Mesenteric fat pad (tissue), 1 donor: ENCODE data around the gene MRC2. TPM values are rescaled to one million over a fixed set of nuclear protein-coding genes. Genes with fewer than 3 reads are reported as not detected.
"Not testable (repeated sequence)": the region's sequence is repeated elsewhere in the genome, so short reads cannot be mapped to it uniquely, and the experiment has no call there.

Experiments
- DNase-seq: peaks from one replicate; pipeline ENCODE4 v3.0.0-alpha.2; 2020; ENCODE audit warnings: low spot score
- long read RNA-seq: library from polyadenylated mRNA; unstranded; transcript quantifications from one replicate; pipeline ENCODE4 v2.0.0, GENCODE V29; 2020
- total RNA-seq: library from RNA; stranded (reverse); fragmentation: NEBNext Ultra II Directional; extraction: Animal tissue kit (Norgen Biotek cat#: 25700); gene quantifications from one replicate; pipeline ENCODE4 v1.2.1, GENCODE V29; 2021
- donor health status: DM: yes; HTN: yes; CAD: no.

MRC2 gene, protein sequence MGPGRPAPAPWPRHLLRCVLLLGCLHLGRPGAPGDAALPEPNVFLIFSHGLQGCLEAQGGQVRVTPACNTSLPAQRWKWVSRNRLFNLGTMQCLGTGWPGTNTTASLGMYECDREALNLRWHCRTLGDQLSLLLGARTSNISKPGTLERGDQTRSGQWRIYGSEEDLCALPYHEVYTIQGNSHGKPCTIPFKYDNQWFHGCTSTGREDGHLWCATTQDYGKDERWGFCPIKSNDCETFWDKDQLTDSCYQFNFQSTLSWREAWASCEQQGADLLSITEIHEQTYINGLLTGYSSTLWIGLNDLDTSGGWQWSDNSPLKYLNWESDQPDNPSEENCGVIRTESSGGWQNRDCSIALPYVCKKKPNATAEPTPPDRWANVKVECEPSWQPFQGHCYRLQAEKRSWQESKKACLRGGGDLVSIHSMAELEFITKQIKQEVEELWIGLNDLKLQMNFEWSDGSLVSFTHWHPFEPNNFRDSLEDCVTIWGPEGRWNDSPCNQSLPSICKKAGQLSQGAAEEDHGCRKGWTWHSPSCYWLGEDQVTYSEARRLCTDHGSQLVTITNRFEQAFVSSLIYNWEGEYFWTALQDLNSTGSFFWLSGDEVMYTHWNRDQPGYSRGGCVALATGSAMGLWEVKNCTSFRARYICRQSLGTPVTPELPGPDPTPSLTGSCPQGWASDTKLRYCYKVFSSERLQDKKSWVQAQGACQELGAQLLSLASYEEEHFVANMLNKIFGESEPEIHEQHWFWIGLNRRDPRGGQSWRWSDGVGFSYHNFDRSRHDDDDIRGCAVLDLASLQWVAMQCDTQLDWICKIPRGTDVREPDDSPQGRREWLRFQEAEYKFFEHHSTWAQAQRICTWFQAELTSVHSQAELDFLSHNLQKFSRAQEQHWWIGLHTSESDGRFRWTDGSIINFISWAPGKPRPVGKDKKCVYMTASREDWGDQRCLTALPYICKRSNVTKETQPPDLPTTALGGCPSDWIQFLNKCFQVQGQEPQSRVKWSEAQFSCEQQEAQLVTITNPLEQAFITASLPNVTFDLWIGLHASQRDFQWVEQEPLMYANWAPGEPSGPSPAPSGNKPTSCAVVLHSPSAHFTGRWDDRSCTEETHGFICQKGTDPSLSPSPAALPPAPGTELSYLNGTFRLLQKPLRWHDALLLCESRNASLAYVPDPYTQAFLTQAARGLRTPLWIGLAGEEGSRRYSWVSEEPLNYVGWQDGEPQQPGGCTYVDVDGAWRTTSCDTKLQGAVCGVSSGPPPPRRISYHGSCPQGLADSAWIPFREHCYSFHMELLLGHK (N-terminal part only)
- total RNA-seq = 46.1 TPM
- long read RNA-seq, full-length matches to known transcripts = 2 of 99 reads
- long read RNA-seq, partial matches to known transcripts = 84 of 99 reads
- long read RNA-seq, other reads (novel, unspliced or antisense) = 13 of 99 reads

DNA sequence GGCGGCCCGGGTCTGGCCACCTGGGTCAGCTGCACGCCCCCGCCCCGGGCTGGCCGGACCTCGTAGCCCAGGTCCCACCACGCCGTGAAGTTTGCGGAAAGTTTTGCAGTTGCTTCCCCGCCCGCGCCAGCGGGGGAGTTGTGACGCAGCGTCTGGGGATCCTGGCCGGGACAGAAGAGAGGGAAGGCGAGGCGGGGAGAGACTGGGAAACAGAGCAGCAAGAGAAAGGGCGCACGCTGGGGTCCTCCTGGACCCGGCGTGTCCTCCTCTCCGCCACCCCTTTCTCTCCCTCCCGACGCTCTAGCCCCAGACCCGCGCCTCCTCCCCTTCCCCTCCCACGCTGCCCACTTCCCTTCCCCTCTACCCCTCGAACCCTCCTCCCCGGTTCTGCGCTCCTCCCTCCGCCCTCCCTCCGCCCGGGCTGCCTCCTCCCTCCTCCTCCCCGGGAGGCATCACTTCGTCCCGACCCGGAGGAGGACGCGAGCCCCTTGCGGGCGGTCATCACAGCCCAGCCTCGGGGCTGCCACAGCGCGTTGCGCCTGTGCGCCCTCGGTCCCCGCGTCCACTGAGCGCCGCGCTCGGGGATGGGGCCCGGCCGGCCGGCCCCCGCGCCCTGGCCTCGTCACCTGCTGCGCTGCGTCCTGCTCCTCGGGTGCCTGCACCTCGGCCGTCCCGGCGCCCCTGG is at the start of gene MRC2:
Gene MRC2 (plus strand): TSS at position 452 of the 685 bp plus-strand sequence. CDS start 133 bp downstream, at position 585.
- DNase-seq = no peak

DNA sequence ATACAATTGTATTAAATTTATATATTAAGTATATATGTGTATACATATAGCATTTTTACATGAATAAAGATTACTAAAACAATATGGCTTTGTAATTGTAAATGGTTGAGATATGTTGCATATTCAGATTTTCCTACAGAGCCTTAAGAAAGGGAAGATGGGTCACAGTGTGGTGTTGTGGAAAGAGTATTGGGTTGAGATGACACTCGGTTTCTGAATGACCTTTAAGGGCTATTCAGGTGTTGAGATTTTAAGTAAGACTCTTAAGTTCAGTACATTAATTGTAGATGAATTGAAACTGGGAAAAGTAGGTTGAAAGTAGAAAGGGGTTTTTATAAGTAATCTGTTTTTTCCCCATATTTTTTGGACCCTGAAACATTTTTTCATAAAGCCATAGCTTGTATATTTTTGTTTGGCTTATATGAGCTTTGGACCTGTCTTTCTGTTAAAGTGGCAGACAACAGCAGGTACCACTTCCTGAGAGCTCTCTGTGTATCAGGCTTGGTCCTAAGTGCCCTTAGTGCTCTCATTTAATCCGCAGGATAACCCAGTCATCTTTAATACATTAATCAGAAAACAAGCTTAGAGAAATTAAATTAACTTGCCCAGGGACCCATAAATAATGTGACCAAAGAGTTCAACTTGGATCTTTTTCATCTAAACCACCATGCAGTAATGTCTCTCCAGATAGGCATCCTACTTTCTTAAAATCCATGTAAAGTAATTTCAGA is 48.5 kb upstream of the MRC2 start:
- no peak for DNase-seq

DNA sequence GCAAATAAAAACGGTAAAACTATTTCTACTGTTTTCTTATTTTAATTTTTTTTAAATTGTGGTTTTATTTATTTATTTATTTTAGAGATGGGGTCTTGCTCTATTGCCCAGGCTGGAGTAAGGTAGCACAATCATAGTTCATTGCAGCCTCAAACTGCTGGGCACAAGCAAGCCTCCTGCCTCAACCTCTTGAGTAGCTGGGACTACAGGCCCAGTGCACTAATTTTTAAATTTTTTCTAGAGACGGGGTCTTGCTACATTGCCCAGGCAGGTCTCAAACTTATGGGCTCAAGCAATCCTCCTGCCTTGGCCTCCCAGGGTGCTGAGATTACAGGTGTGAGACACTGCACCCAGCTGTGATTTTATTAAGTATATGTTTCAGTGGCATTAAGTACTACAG is 46.5 kb upstream of the MRC2 start:
- DNase-seq = no peak

DNA sequence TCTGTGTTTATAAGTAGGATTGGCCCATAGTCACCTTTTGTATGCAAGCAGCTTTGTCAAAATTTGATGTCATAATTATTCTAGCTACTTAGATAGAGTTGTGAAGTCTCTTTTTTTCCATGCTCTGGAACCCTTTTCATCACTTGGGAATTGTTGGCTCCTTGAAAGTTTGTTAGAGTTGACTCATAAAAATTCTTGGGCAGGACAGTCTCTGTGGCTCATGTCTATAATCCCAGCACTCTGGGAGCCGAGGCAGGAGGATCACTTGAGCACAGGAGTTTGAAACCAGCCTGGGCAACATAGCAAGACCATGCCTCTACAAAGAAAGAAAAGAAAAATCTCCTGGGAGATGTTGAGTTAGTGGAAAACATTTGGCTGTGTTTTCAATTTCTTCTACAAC is 45.7 kb upstream of the MRC2 start:
- DNase-seq = no peak

DNA sequence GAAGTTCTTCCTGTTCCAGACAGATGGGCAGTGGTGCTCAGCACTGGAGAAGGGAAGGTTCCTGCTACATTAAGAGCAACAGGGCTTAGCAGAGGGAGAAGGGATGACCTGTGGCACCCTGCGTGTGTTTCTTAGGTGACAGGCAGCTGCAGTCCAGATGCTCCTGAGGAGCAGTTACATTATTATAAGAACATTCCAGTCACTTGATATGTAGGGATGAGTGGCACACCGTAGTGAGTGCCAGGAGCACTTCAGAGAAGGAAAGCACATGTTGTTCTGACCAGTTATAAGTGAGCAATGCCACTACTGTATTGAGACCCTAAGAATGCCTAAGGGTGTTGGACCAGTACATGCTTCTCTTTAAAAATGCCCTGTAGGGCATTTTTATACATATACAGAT is 39.9 kb upstream of the MRC2 start:
- no peak for DNase-seq

DNA sequence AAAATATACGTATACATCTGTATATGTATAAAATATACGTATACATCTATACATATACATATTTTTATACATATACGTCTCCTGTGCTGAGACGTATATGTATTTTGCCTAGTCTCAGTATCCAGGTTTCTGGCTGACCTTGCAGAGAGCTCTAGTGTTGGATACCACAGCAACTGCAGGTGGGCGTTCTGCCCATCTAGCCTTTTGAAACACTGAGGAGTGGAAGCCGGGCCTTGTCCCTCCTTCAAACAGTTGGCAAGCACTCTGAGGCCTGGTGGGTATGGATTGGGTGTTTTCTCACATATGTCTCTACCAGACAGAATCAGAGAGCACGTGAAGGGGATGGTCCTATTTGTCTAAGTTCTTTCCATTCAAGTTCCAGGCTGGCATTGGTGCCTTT is 39.4 kb upstream of the MRC2 start:
- DNase-seq = no peak

DNA sequence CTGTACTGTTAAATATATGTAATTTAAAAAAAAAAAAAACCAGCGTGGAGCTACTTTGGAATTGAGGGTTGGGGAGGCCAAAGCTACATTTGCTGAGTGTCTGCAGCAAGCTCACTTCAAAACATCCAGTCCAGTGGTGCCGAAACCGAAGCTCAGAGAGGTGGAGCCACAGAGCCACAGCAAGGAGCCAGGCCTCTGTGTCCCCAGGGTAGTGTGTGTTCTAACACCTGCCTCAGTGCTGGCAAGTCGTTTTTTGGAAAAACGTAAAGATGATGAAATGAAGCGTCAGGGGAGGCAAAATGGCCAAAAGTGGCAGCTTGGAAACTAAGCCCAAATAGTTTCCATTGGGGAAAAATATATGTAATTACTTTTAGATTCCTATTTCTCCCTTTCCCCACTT is 36.1 kb upstream of the MRC2 start:
- no peak for DNase-seq

DNA sequence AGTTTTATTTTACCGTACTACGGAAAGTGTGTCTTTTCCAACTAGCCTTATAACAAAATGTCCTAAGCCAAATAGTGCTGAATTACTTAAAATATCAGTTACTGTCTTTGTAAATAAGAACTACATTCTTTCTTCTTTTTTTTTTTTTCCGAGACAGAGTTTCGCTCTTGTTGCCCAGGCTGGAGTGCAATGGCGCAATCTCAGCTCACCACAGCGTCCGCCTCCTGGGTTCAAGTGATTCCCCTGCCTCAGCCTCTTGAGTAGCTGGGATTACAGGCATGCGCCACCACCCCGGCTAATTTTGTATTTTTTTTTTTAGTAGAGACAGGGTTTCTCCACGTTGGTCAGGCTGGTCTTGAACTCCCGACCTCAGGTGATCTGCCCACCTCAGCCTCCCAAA is 35.6 kb upstream of the MRC2 start:
- DNase-seq = not testable (repeated sequence)

DNA sequence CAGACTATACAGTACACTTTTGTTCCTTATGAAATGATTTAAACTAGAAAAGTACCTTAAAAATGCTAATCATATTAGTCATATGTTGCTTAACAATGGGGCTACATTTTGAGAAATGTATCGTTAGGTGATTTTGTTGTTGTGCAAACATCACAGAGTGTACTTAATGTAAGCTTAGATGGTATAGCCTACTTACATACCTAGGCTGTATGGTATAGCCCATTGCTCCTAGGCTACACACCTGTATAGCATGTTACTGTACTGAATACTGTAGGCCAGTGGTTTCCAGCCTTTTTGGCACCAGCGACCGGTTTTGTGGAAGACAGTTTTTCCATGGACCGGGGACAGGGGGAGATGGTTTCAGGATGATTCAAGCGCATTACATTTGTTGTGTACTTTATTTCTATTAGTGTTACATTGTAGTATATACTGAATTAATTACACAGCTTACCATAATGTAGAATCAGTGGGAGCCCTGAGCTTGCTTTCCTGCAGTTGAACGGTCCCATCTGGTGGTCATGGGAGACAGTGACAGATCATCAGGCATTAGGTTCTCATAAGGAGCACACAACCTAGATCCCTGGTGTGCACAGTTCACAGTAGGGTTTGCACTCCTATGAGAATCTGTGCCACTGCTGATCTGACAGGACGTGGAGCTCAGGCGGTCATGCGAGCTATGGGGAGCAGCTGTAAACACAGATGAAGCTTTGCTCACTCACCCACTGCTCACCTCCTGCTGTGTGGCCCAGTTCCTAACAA is 35.0 kb upstream of the MRC2 start:
- no peak for DNase-seq

DNA sequence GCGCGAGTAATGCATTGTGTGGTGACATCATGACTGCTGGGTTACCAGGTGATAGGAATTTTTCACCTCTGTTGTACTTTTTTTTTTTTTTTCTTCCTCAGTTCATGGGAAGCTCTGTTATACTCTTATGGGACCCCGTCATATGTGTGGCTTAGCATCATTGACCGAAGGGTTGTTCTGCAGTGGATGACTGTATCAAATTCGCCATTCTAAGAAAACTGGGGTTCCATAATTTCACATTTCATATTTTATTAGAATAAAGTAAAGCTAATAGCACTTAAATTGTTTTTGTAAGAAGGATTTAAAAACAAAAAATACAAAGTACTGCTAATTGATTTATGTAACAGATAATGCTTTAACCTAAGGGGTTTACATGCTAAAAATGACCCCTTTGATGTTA is 32.0 kb upstream of the MRC2 start:
- no peak for DNase-seq

DNA sequence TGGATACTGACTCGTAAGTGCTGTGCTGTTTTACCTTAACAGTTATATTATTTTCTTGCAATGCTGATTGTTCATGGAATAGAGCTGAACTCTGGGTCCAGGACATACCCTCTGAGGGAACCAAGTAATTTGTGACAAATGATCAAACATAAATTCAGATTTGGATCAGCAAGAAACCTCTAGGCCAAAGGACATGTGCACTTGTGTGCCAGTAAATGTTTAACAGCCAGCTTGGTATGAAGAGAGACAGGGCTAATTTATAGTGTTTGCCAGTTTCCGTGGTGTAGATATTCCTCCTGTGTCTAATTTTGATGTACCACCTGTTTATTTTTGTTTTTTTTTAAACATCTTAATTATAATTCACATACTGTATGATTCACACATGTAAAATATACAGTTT is 30.8 kb upstream of the MRC2 start:
- DNase-seq = no peak

DNA sequence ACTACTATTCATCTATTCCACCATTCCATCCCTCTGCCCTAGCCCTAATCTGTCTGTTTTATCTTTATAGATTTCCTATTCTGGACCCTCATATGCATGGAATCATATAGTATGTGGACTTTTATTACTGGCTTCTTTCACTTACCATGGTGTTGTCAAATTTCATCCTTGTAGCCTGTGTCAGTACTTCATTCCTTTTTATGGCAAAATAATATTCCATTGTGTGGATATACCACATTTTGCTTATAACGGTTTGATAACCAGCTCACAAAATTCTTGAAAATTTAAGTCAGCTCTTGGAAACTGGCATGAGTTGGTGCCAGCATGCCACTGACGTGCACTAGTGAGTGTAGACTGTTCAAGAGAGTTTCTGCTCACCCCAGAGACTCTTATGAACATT is 30.3 kb upstream of the MRC2 start:
- no peak for DNase-seq

DNA sequence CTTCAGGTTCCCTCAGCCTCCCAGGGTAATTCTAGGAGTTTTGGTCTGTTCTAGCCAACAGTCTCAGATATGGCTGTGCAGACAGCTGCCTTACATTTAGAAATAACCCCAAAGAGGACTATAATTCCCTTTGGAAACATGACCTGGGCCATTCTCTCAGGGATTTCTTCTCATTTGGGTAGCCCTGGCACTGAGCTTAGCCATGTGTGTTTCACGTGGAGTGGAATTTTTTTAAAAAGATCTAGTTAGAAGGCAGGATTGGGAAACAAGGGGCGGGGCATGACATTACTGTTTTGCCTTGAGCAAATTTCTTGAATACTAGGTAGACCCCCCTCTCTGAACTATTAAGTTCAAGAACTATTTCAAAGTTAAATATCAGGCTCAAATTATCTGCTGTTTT is 29.6 kb upstream of the MRC2 start:
- DNase-seq = no peak

DNA sequence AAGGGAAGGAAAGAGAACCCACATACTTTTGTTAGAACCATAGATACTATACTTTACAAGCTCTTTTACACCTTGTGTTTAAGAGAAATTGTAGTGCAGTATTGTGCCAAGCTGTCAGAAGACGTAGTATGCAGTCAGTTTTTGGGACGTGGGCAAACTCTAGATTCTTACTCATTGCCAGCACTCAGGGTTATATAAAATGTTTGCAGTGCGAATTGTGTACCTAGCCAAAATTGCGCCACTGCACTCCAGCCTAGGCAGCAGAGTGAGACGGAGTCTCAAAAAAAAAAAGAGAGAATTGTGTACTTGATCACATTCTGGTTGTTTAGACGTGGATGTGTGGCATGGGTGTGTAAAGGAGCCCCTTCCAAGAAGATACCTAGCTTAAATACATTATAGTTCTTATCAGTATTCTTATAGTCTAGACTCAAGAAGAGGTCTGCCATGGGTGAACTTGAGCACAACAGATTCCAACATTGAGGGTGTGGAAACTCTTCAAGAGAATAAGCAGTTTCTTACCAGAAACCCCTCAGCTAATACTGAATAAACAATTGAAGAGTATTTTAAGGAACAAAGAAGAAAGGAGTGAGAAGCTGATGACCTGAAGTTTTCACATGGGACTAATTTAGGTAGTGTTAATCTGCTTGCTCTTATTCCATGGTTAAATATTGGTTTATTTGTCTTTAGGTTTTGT is 27.4 kb upstream of the MRC2 start:
- DNase-seq = no peak

DNA sequence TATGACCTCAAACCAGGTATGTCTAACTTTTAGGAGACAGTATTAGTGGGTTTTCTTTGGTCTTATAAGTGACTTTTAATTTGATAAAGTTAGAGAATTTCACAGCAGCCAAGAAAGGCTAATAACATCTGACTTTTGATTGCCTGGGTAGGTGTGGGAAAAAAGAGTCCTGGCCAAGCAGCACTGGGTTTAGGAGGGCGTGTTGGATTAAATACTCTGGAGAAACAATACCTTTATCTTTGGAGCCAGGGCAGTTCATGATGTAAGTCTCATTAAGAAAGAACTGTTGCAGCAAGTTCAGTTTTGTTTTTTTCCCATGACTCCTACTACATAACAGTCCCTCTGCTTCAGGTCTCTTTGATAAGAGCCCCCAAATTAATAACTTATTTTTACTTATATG is 26.7 kb upstream of the MRC2 start:
- DNase-seq = no peak

DNA sequence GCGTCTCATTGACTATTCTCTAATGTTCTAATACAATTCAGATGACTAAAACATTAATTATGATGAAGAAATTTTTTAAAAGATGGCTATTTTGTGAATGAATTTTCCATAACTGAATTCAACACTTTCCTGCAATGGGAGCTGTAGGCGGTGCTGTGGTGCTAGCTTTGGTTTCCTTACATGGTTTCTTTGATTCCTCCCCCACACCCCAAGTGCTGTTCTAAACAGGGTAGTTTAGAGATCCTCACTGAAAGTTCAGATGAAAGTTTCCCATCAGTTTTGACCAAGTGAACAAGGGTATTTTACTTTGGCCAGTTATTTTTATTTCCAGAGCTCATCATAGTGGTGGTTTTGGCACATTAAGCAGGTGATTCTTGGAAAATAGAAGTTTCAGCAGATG is 26.0 kb upstream of the MRC2 start:
- DNase-seq = no peak

DNA sequence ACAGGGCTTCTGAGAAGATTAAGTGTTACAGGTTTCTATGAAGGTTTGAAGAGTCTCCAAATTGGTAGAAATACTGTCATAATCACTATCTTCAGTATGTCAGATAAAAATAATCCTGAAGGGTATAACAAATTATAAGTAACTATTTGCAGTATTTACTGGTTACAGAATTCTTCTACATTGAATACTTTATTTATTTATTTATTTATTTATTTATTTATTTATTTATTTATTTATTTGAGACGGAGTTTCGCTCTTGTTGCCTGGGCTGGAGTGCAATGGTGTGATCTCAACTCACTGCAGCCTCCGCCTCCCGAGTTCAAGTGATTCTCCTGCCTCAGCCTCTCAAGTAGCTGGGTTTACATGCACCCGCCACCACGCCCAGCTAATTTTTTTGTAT is 23.7 kb upstream of the MRC2 start:
- not testable (repeated sequence) for DNase-seq

DNA sequence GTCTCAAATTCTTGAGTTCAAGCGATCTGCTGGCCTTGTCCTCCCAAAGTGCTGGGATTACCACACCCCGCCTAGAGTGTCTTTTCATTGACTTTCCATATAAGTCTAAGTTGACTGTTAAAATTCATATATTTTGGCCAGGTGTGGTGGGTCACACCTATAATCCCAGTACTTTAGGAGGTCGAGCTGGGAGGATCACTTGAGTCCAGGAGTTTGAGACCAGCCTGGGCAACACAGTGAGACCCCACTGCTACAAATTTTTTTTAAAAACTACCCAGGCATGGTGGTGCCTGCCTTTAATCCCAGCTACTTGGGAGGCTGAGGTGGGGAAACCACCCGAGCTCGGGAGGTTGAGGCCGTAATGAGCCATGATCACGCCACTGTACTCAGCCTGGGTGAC is 21.9 kb upstream of the MRC2 start:
- no peak for DNase-seq

DNA sequence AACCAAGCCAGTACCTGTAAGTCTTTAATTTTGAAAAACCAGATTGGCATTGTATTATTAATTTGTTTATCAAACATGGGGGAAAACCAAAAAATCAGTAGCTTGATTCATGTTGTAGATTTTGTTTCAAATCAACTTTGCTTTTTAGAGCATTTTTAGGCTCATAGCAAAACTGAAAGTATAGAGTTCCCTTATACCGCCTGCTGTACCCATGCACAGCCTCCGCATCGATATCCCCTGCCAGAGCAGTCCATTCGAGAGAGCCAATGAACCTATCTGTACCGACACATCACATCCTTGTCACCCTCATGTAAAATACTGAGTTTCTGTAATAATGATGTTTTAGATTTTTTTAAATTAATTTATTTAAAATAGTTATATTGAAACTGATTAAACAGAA is 16.2 kb upstream of the MRC2 start:
- no peak for DNase-seq
